HEK293 (cell line): ENCODE measurements around the gene TMEM151A.

Source experiments
- CTCF ChIA-PET: fragments of 350-600 bp; formaldehyde crosslinking; extraction: SDS; loops from one replicate; lab custom pipeline; 2021; ENCODE audit warnings: antibody characterized with exemption; lab: Yijun Ruan, JAX
- POLR2A ChIA-PET: fragments of 300-600 bp; formaldehyde crosslinking; extraction: SDS; loops from one replicate; lab custom pipeline; 2020; ENCODE audit warnings: antibody characterized with exemption, inconsistent platforms; lab: Yijun Ruan, JAX
- H3K27ac ChIP-seq: fragments of 200-500 bp; sonication (Bioruptor generic); 2 replicates; pipeline ENCODE4 v1.5.1; 2014; ENCODE audit warnings: low read depth, low read length, control low read depth, inconsistent platforms; ENCODE audit errors: extremely low read depth
- H3K36me3 ChIP-seq, 2 experiments: fragments of 200-500 bp in 1 of 2; sonication (Bioruptor generic) in 1 of 2; 1 replicate in 1 of 2; 2 replicates in 1 of 2; pipeline ENCODE4 v1.5.1; 2014 to 2017; ENCODE audit warnings: inconsistent platforms in 2 of 2, low read length in 2 of 2; ENCODE audit not compliant: control insufficient read depth in 2 of 2, insufficient read depth in 1 of 2
- H3K4me1 ChIP-seq: fragments of 200-500 bp; sonication (Bioruptor generic); 2 replicates; pipeline ENCODE4 v1.5.1; 2014; ENCODE audit warnings: mild to moderate bottlenecking, low read length, inconsistent platforms; ENCODE audit not compliant: control insufficient read depth, insufficient read depth
- H3K4me3 ChIP-seq: 2 replicates; pipeline ENCODE4 v1.5.1; 2011; ENCODE audit warnings: low read depth, mild to moderate bottlenecking, control low read depth, low read length, moderate library complexity
- H3K9me3 ChIP-seq: fragments of 200-500 bp; sonication (Bioruptor generic); 2 replicates; pipeline ENCODE4 v1.5.1; 2014; ENCODE audit warnings: low read depth, low read length, inconsistent platforms; ENCODE audit not compliant: control insufficient read depth, insufficient read depth
- EGR2 ChIP-seq: fragments of 450-650 bp; formaldehyde crosslinking; IDR thresholded peaks from 2 replicates; pipeline ENCODE4 v1.5.1; 2016; ENCODE audit warnings: low read depth, missing biosample characterization, missing genetic modification characterization
- HIC1 ChIP-seq: fragments of 450-650 bp; formaldehyde crosslinking; IDR thresholded peaks from 2 replicates; pipeline ENCODE4 v1.5.1; 2016; ENCODE audit warnings: missing biosample characterization, missing genetic modification characterization
- KLF16 ChIP-seq: fragments of 450-650 bp; formaldehyde crosslinking; IDR thresholded peaks from 2 replicates; pipeline ENCODE4 v1.5.1; 2017; ENCODE audit warnings: missing biosample characterization, missing genetic modification characterization
- KLF7 ChIP-seq: fragments of 450-650 bp; formaldehyde crosslinking; IDR thresholded peaks from 2 replicates; pipeline ENCODE4 v1.5.1; 2016; ENCODE audit warnings: missing biosample characterization, missing genetic modification characterization, borderline replicate concordance
- KLF9 ChIP-seq: fragments of 450-650 bp; formaldehyde crosslinking; IDR thresholded peaks from 2 replicates; pipeline ENCODE4 v1.5.1; 2016; ENCODE audit warnings: missing biosample characterization, missing genetic modification characterization, low read depth
- MYNN ChIP-seq: fragments of 450-650 bp; formaldehyde crosslinking; IDR thresholded peaks from 2 replicates; pipeline ENCODE4 v1.5.1; 2016; ENCODE audit warnings: missing biosample characterization, missing genetic modification characterization, borderline replicate concordance
- REPIN1 ChIP-seq: fragments of 450-650 bp; formaldehyde crosslinking; IDR thresholded peaks from 2 replicates; pipeline ENCODE4 v1.5.1; 2017; ENCODE audit warnings: missing biosample characterization, missing genetic modification characterization, low read depth
- ZBTB17 ChIP-seq: fragments of 450-650 bp; formaldehyde crosslinking; IDR thresholded peaks from 2 replicates; pipeline ENCODE4 v1.5.1; 2016; ENCODE audit warnings: missing biosample characterization, missing genetic modification characterization
- ZBTB49 ChIP-seq: fragments of 450-650 bp; formaldehyde crosslinking; IDR thresholded peaks from 2 replicates; pipeline ENCODE4 v1.5.1; 2016; ENCODE audit warnings: missing biosample characterization, missing genetic modification characterization, low read depth
- ZEB2 ChIP-seq: fragments of 450-650 bp; formaldehyde crosslinking; IDR thresholded peaks from 2 replicates; pipeline ENCODE4 v1.5.1; 2016; ENCODE audit warnings: missing biosample characterization, missing genetic modification characterization
- ZFHX2 ChIP-seq: fragments of 450-650 bp; formaldehyde crosslinking; conservative IDR thresholded peaks from 2 replicates; pipeline ENCODE4 v1.5.1; 2016; ENCODE audit warnings: missing biosample characterization, missing genetic modification characterization
- ZFP69B ChIP-seq: fragments of 450-650 bp; formaldehyde crosslinking; IDR thresholded peaks from 2 replicates; pipeline ENCODE4 v1.5.1; 2016; ENCODE audit warnings: missing biosample characterization, missing genetic modification characterization
- ZNF114 ChIP-seq: fragments of 450-650 bp; formaldehyde crosslinking; IDR thresholded peaks from 2 replicates; pipeline ENCODE4 v1.5.0; 2017; ENCODE audit warnings: missing biosample characterization, missing genetic modification characterization
- ZNF280C ChIP-seq: fragments of 450-650 bp; formaldehyde crosslinking; IDR thresholded peaks from 2 replicates; pipeline ENCODE4 v1.5.1; 2016; ENCODE audit warnings: missing biosample characterization, missing genetic modification characterization
- ZNF354C ChIP-seq: fragments of 450-650 bp; formaldehyde crosslinking; IDR thresholded peaks from 2 replicates; pipeline ENCODE4 v1.5.1; 2016; ENCODE audit warnings: missing biosample characterization, missing genetic modification characterization, low read depth, borderline replicate concordance
- ZNF549 ChIP-seq: fragments of 450-650 bp; IDR thresholded peaks from 2 replicates; pipeline ENCODE4 v1.5.1; 2018; ENCODE audit warnings: missing biosample characterization, missing genetic modification characterization, mild to moderate bottlenecking, inconsistent platforms, moderate library complexity
- ZNF600 ChIP-seq: fragments of 450-650 bp; formaldehyde crosslinking; IDR thresholded peaks from 2 replicates; pipeline ENCODE4 v1.5.1; 2016; ENCODE audit warnings: missing biosample characterization, missing genetic modification characterization
- ZNF747 ChIP-seq: fragments of 450-650 bp; formaldehyde crosslinking; IDR thresholded peaks from 2 replicates; pipeline ENCODE4 v1.5.1; 2016; ENCODE audit warnings: missing biosample characterization, missing genetic modification characterization
- ZSCAN4 ChIP-seq: fragments of 450-650 bp; formaldehyde crosslinking; IDR thresholded peaks from 2 replicates; pipeline ENCODE4 v1.5.1; 2017; ENCODE audit warnings: missing biosample characterization, missing genetic modification characterization

Gene TMEM151A

GRCh38 chr11:66294626-66295620 lies 3.2 kb downstream of the TMEM151A start (continued):
- TF ChIP-seq KLF7 (tag by site-specific recombination): no peak
- TF ChIP-seq HIC1 (tag by site-specific recombination): no peak
- no peak for TF ChIP-seq KLF9 (tag by site-specific recombination)
- TF ChIP-seq ZBTB17 (tag by site-specific recombination): no peak

GRCh38 chr11:66297610-66298009 lies 5.9 kb downstream of the TMEM151A start:
- ChIA-PET CTCF (interaction anchor here (0.8 to 1.8 kb wide), 3 partner anchors 14 to 89 kb away, joined by 3 to 11 read pairs (median 3); no protein-coding TSS in a partner anchor), POLR2A (interaction anchor here (0.7 to 1.9 kb wide), 3 partner anchors 8 to 409 kb away, joined by 3 to 7 read pairs (median 5); partner anchors contain the start of genes FIBP and YIF1A)
- H3K27ac ChIP-seq: no peak overlapping the region
- H3K9me3 ChIP-seq: no peaks in the 10 kb centered on the region
- H3K4me1 ChIP-seq: no peaks in the 10 kb centered on the region
- no peak overlapping the region for H3K4me3 ChIP-seq
- TF ChIP-seq REPIN1 (tag by site-specific recombination) (no peak), ZFP69B (tag by site-specific recombination) (no peak), ZEB2 (tag by site-specific recombination) (no peak)
- H3K36me3 ChIP-seq: no peaks in the 10 kb centered on the region

GRCh38 chr11:66299186-66299585 lies 7.5 kb downstream of the TMEM151A start:
- Histone ChIP-seq H3K27ac (no peak overlapping the region), H3K36me3 (no peaks in the 10 kb centered on the region), H3K9me3 (no peaks in the 10 kb centered on the region), H3K4me1 (no peaks in the 10 kb centered on the region), H3K4me3 (no peak overlapping the region)
- ChIA-PET CTCF (interaction anchor here (0.7 to 1.7 kb wide), 4 partner anchors 12 to 1164 kb away, joined by 3 to 11 read pairs (median 4); no protein-coding TSS in a partner anchor), POLR2A (interaction anchor here (2.8 kb wide), 1 partner anchor 10 kb away, joined by 13 read pairs; the partner anchor contains the start of gene YIF1A)
- TF ChIP-seq ZBTB49 (tag by site-specific recombination): no peak
- TF ChIP-seq ZFHX2 (tag by site-specific recombination): peak; percentile 31; the same call in 1 of the 2 replicates

- ChIA-PET CTCF (interaction anchor here (0.6 to 3.2 kb wide), 3 partner anchors 9 to 19 kb away, joined by 3 to 18 read pairs (median 4); no protein-coding TSS in a partner anchor), POLR2A (interaction anchor here (0.5 to 1.6 kb wide), 4 partner anchors 10 to 1403 kb away, joined by 3 to 7 read pairs (median 6); no protein-coding TSS in a partner anchor)
- Histone ChIP-seq H3K4me3 (no peak overlapping the region), H3K9me3 (no peaks in the 10 kb centered on the region), H3K27ac (no peak overlapping the region), H3K36me3 (no peaks in the 10 kb centered on the region), H3K4me1 (no peaks in the 10 kb centered on the region)
- TF ChIP-seq KLF16 (tag by site-specific recombination) (no peak), ZSCAN4 (tag by site-specific recombination) (no peak), ZNF549 (tag by site-specific recombination) (no peak), ZNF354C (no peak), ZNF280C (tag by site-specific recombination) (no peak), EGR2 (tag by site-specific recombination) (peak; percentile 53), MYNN (no peak), ZNF114 (tag by site-specific recombination) (no peak), ZNF600 (no peak), ZNF747 (tag by site-specific recombination) (no peak)
These were observed 11.0 kb downstream of the TMEM151A start for GRCh38 chr11:66302656-66303055.
